ENCODE results near the gene MASP1. TPM values are rescaled to one million over a fixed set of nuclear protein-coding genes. Genes with fewer than 3 reads are reported as not detected.

The MASP1 gene
- total RNA-seq, 1 experiment from 2014 or later: not detected

- Histone ChIP-seq H3K4me3 (replicated peaks in 1 of 2; ENCODE audit: low read depth in 1 of 2, low read length in 2 of 2) (no peak overlapping the region), H2AFZ (ENCODE audit: low read depth, low read length, poor library complexity, severe bottlenecking) (no peak overlapping the region), H3K9me2 (ENCODE audit: insufficient read depth) (no peaks in the 10 kb centered on the region), H3K9me3 (ENCODE audit: control insufficient read depth in 1 of 2, insufficient read depth in 1 of 2, low read depth in 1 of 2, low read length in 2 of 2) (no peaks in the 10 kb centered on the region), H3K79me2 (ENCODE audit: insufficient read depth, low read length) (no peaks in the 10 kb centered on the region), H3K9ac (ENCODE audit: low read length) (no peak overlapping the region), H3K27ac (ENCODE audit: low read depth, low read length) (no peak overlapping the region), H3K36me3 (ENCODE audit: control insufficient read depth in 1 of 2, insufficient read depth in 2 of 2, low read length in 2 of 2) (no peaks in the 10 kb centered on the region), H4K20me1 (ENCODE audit: insufficient read depth) (no peaks in the 10 kb centered on the region), H3K4me1 (ENCODE audit: control insufficient read depth in 1 of 2, insufficient read depth in 2 of 2, low read length in 2 of 2) (peaks cover 0 to 5% of the 10 kb centered on the region in 2 experiments; a peak in 1 of 4 replicates), H3K4me2 (ENCODE audit: low read length) (no peak overlapping the region), H3K27me3 (ENCODE audit: insufficient read depth, low read length) (peaks cover 5% of the 10 kb centered on the region; the same call in 1 of the 2 replicates)
- DNase-seq (ENCODE audit: low read depth, low spot score) (no peak), ATAC-seq (no peak)
- TF ChIP-seq EGR1 (IDR thresholded peaks at IDR 0.05; ENCODE audit: low read depth) (no peak), POLR2AphosphoS5 (IDR thresholded peaks at IDR 0.05; ENCODE audit: low read depth, low read length) (no peak), MAX (IDR thresholded peaks at IDR 0.05) (no peak), SIN3A (IDR thresholded peaks at IDR 0.05; ENCODE audit: low read depth) (no peak), JUND (IDR thresholded peaks at IDR 0.05) (no peak), TCF7L2 (IDR thresholded peaks at IDR 0.05; ENCODE audit: borderline replicate concordance, extremely low read depth, insufficient read depth, insufficient read length) (no peak), CEBPB (IDR thresholded peaks at IDR 0.05; ENCODE audit: low read depth) (no peak)
- intact Hi-C loops (cut with micrococcal nuclease): no loop called here
- no TSS peak for BruUV-seq (replicated peaks)
- RAD21 ChIA-PET (ENCODE audit: low non-redundant PET in 1 of 2, low total read pairs in 2 of 2, uncharacterized antibody in 2 of 2, unreplicated experiment in 2 of 2): no interaction called here
- CTCF ChIA-PET: interaction anchor here (1.6 kb wide), 1 partner anchor 470 kb away, joined by 5 read pairs; no protein-coding TSS in a partner anchor
- POLR2A ChIA-PET: no interaction called here
These were observed 82.0 kb downstream of the MASP1 start for GRCh38 chr3:187209491-187209890.

GRCh38 chr3:187208159-187208558 lies 83.4 kb downstream of the MASP1 start:
- Histone ChIP-seq H3K27me3 (ENCODE audit: insufficient read depth, low read length) (peaks cover 10% of the 10 kb centered on the region; the same call in 1 of the 2 replicates), H3K9me2 (ENCODE audit: insufficient read depth) (no peaks in the 10 kb centered on the region), H3K9ac (ENCODE audit: low read length) (no peak overlapping the region), H3K27ac (ENCODE audit: low read depth, low read length) (no peak overlapping the region), H3K79me2 (ENCODE audit: insufficient read depth, low read length) (no peaks in the 10 kb centered on the region), H3K4me1 (ENCODE audit: control insufficient read depth in 1 of 2, insufficient read depth in 2 of 2, low read length in 2 of 2) (peaks cover 0 to 5% of the 10 kb centered on the region in 2 experiments; a peak in 1 of 4 replicates), H2AFZ (ENCODE audit: low read depth, low read length, poor library complexity, severe bottlenecking) (no peak overlapping the region), H3K4me2 (ENCODE audit: low read length) (no peak overlapping the region), H4K20me1 (ENCODE audit: insufficient read depth) (no peaks in the 10 kb centered on the region), H3K36me3 (ENCODE audit: control insufficient read depth in 1 of 2, insufficient read depth in 2 of 2, low read length in 2 of 2) (no peaks in the 10 kb centered on the region), H3K4me3 (replicated peaks in 1 of 2; ENCODE audit: low read depth in 1 of 2, low read length in 2 of 2) (no peak overlapping the region), H3K9me3 (ENCODE audit: control insufficient read depth in 1 of 2, insufficient read depth in 1 of 2, low read depth in 1 of 2, low read length in 2 of 2) (no peaks in the 10 kb centered on the region)
- TF ChIP-seq SIN3A (IDR thresholded peaks at IDR 0.05; ENCODE audit: low read depth) (no peak), MAX (IDR thresholded peaks at IDR 0.05) (no peak), RAD21 (IDR thresholded peaks at IDR 0.05; ENCODE audit: low read depth) (no peak), EZH2 (IDR thresholded peaks at IDR 0.05) (no peak), ZFX (IDR thresholded peaks at IDR 0.05) (no peak), EZH2phosphoT487 (IDR thresholded peaks at IDR 0.05; ENCODE audit: borderline replicate concordance) (no peak), JUND (IDR thresholded peaks at IDR 0.05) (no peak)
- BruUV-seq (replicated peaks): no TSS peak
- ChIA-PET POLR2A (no interaction called here), RAD21 (ENCODE audit: low non-redundant PET in 1 of 2, low total read pairs in 2 of 2, uncharacterized antibody in 2 of 2, unreplicated experiment in 2 of 2) (no interaction called here), CTCF (no interaction called here)
- intact Hi-C loops (cut with micrococcal nuclease): no loop called here
- ATAC-seq (no peak), DNase-seq (ENCODE audit: low read depth, low spot score) (no peak)
